Measurements from ENCODE around the gene HCN2. TPM values are rescaled to one million over a fixed set of nuclear protein-coding genes. Genes with fewer than 3 reads are reported as not detected.
A peak's percentile ranks its signal among the peaks of the same experiment; 100 is the strongest.

Gene HCN2
- total RNA-seq, 3 donors from 2014 or later, result under 0.01 to 0.44 TPM; not detected in 1

DNA sequence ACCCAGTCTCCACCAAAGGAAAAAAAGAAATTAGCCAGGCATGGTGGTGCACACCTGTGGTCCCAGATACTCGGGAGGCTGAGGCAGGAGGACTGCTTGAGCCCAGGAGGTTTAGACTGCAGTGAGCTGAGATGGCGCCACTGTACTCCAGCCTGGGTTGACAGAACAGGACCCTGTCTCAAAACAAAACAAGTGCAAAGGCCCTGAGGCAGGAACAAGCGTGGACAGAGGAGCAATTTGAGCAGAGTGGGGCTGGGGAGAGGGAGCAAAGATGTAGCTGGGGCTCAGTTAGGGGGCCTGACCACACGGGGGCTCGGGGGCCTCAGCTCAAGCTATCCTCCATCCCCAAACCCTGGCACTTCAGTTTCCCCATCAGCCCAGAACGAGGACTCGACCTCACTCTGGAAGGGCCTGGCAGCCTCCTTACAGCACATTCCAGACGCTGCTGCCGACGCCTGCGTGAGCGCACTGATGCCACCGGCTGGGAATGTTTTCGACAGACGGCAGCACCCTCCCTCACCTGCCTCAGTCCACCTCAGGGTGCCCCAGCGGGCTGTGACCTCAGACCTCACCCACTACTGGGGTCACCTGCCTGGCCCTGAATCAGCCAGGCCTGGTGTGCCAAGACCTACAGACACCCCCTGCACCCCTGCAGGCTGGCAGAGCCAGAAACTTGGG, 45.4 kb downstream of the HCN2 start:
- TF ChIP-seq POLR2AphosphoS5 (IDR thresholded peaks at IDR 0.05) (no peak), POLR2A (IDR thresholded peaks at IDR 0.05) (no peak)
- TF ChIP-seq, protein P1, sequence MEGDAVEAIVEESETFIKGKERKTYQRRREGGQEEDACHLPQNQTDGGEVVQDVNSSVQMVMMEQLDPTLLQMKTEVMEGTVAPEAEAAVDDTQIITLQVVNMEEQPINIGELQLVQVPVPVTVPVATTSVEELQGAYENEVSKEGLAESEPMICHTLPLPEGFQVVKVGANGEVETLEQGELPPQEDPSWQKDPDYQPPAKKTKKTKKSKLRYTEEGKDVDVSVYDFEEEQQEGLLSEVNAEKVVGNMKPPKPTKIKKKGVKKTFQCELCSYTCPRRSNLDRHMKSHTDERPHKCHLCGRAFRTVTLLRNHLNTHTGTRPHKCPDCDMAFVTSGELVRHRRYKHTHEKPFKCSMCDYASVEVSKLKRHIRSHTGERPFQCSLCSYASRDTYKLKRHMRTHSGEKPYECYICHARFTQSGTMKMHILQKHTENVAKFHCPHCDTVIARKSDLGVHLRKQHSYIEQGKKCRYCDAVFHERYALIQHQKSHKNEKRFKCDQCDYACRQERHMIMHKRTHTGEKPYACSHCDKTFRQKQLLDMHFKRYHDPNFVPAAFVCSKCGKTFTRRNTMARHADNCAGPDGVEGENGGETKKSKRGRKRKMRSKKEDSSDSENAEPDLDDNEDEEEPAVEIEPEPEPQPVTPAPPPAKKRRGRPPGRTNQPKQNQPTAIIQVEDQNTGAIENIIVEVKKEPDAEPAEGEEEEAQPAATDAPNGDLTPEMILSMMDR (IDR thresholded peaks at IDR 0.05), result no peak
- Histone ChIP-seq H3K4me3 (no peak overlapping the region), H3K27me3 (no peaks in the 10 kb centered on the region), H3K27ac (no peak overlapping the region), H3K9me3 (no peaks in the 10 kb centered on the region), H3K36me3 (no peaks in the 10 kb centered on the region), H3K4me1 (peaks cover 4 to 20% of the 10 kb centered on the region in 2 donors)
- intact Hi-C loops (cut with DNase I; ENCODE audit: low total_unique reads), result no loop called here
- no peak for DNase-seq (ENCODE audit: low spot score in 2 of 2)

DNA sequence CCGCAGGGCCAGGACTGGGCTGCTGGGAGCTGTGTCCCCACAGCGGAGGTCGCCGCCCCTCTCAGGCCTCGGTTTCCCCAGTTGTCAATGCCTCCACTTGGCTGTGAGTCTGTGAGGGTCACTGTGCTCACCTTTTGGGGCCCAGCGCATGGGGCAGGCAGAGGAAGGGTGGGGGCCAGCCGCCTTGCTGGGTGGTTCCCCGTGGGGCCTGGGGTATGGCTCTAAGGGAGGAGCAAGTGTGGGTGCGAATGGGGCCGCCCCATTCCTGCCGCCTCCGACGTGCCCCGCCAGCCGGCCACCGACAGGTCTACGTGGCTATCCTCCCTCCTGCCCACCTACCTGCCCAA, 49.2 kb downstream of the HCN2 start:
- intact Hi-C loops (cut with DNase I; ENCODE audit: low total_unique reads), result no loop called here
- H3K4me1 ChIP-seq, result peaks cover 4 to 7% of the 10 kb centered on the region in 2 donors
- H3K27ac ChIP-seq, result peak overlapping the region in 1 of 2 donors; percentile 29
- TF ChIP-seq, protein P1 (IDR thresholded peaks at IDR 0.05), result no peak
- TF ChIP-seq POLR2AphosphoS5 (IDR thresholded peaks at IDR 0.05) (no peak), POLR2A (IDR thresholded peaks at IDR 0.05) (no peak)
- DNase-seq (ENCODE audit: low spot score in 2 of 2), result no peak
- H3K36me3 ChIP-seq, result no peaks in the 10 kb centered on the region
- peak overlapping the region; percentile 36 to 64 (median 58) for H3K4me3 ChIP-seq
- H3K9me3 ChIP-seq, result no peaks in the 10 kb centered on the region
- no peaks in the 10 kb centered on the region for H3K27me3 ChIP-seq

DNA sequence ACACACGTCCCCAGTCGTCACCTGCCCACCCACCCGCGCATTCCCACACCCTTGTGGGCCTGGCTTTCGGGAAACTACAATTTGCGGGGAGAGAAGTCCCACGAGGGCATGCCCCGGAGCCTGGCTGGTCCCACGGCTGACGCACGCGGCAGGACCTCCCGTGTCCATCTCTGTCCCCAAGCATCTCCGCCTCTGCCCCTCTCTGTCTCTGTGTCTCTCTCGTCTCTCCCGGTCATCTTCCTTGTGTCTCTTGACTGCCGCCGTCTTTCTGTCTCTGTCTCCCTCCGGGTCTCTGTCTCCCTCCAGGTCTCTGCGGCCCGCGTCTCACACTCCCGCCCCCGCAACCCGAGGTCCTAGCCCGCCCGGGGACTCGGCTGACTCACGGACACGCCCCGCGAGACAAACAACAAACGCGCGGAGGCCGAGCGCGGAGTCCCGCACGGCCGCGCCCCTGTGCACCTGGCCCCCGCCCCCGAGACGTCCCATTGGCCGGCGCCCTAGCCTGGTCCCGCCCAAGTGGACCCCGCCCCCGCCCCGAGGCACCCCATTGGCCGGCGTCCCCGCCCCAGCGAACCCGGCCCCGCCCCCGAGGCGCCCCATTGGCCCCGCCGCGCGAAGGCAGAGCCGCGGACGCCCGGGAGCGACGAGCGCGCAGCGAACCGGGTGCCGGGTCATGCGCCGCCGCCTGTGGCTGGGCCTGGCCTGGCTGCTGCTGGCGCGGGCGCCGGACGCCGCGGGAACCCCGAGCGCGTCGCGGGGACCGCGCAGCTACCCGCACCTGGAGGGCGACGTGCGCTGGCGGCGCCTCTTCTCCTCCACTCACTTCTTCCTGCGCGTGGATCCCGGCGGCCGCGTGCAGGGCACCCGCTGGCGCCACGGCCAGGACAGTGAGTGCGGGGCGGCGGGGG, 49.8 kb downstream of the HCN2 start, which contains the start of gene FGF22:
Gene FGF22, plus strand, starts transcription at position 627 of the 908 bp plus-strand sequence. Its CDS starts 47 bp downstream, at position 674.
- no peaks in the 10 kb centered on the region for H3K9me3 ChIP-seq
- no peaks in the 10 kb centered on the region for H3K36me3 ChIP-seq
- TF ChIP-seq POLR2AphosphoS5 (IDR thresholded peaks at IDR 0.05), result peak in 1 of 3 donors; percentile 51
- TF ChIP-seq, protein P1 (IDR thresholded peaks at IDR 0.05), result no peak
- peak within 1 kb of the TSS; percentile 36 to 64 (median 58) for H3K4me3 ChIP-seq
- no peaks in the 10 kb centered on the region for H3K27me3 ChIP-seq
- H3K27ac ChIP-seq, result peak within 1 kb of the TSS; percentile 20 to 54
- intact Hi-C loops (cut with DNase I; ENCODE audit: low total_unique reads), result no loop called here
- peak; percentile 91 to 97 for DNase-seq (ENCODE audit: low spot score in 2 of 2)
- H3K4me1 ChIP-seq, result peaks cover 0 to 7% of the 10 kb centered on the region in 2 donors

DNA sequence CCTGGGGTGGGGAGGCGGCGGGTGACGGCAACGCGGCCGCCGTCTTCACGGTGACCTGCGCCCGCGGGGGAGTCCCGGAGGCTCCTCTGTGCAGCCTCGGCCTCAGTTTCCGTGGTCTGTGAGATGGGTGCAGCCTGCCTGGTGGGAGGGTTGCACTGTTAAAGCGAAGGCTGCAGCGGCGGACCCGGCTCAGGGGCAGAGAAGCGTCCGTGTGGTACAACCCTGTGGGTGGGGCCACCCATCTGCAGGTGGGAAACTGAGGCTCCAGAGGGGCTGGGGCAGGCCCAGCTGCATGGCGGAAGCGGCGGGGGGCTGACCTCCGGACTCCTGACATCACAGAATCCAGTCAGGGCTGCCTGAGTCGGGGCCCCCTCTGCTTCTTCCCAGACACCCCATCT, 50.5 kb downstream of the HCN2 start:
- no peaks in the 10 kb centered on the region for H3K9me3 ChIP-seq
- DNase-seq (ENCODE audit: low spot score in 2 of 2), result no peak
- TF ChIP-seq, protein P1 (IDR thresholded peaks at IDR 0.05), result no peak
- no peak for TF ChIP-seq POLR2A (IDR thresholded peaks at IDR 0.05)
- TF ChIP-seq POLR2AphosphoS5 (IDR thresholded peaks at IDR 0.05), result no peak
- peak overlapping the region; percentile 36 to 64 (median 58) for H3K4me3 ChIP-seq
- H3K27ac ChIP-seq, result peak overlapping the region in 1 of 2 donors; percentile 54
- H3K36me3 ChIP-seq, result no peaks in the 10 kb centered on the region
- intact Hi-C loops (cut with DNase I; ENCODE audit: low total_unique reads), result no loop called here
- H3K4me1 ChIP-seq, result peaks cover 0 to 7% of the 10 kb centered on the region in 2 donors
- no peaks in the 10 kb centered on the region for H3K27me3 ChIP-seq

Measured in breast epithelium (tissue), 4 donors.